Measurements from ENCODE around the gene KRT71. TPM values are rescaled to one million over a fixed set of nuclear protein-coding genes. Genes with fewer than 3 reads are reported as not detected.

Gene KRT71
- total RNA-seq, 1 experiment from 2014 or later = not detected

GRCh38 chr12:52582486-52582885 is 29.5 kb upstream of the KRT71 start:
- TF ChIP-seq TCF7L2 (IDR thresholded peaks at IDR 0.05; ENCODE audit: low read depth, low read length) (no peak), SIN3A (IDR thresholded peaks at IDR 0.05; ENCODE audit: borderline replicate concordance, insufficient read depth, low read depth, low read length) (no peak)
- H3K27me3 ChIP-seq (ENCODE audit: control insufficient read depth, insufficient read depth, low read length) = peaks cover 6% of the 10 kb centered on the region
- H3K27ac ChIP-seq (ENCODE audit: low read length) = no peak overlapping the region
- ChIA-PET CTCF (interaction anchor here (0.7 to 1.6 kb wide), 4 partner anchors 15 to 297 kb away, joined by 3 to 6 read pairs (median 4); no protein-coding TSS in a partner anchor), POLR2A (interaction anchor here (0.6 kb wide), 1 partner anchor 263 kb away, joined by 4 read pairs; no protein-coding TSS in a partner anchor)
- no peaks in the 10 kb centered on the region for H3K36me3 ChIP-seq (ENCODE audit: control insufficient read depth, insufficient read depth, low read length)
- no peak overlapping the region for H3K4me3 ChIP-seq (ENCODE audit: low read depth in 2 of 2, low read length in 2 of 2)
- ATAC-seq (peak; percentile 50), DNase-seq (ENCODE audit: low read depth, low spot score) (no peak)
- H3K4me1 ChIP-seq (ENCODE audit: control insufficient read depth, insufficient read depth, low read length) = no peaks in the 10 kb centered on the region
- no TSS peak for BruUV-seq (replicated peaks)
- in situ Hi-C loops (cut with HindIII; ENCODE audit: low pct_unique_long_range_greater_than_20kb, low sequenced_read_pairs) = no loop called here
- intact Hi-C loops (cut with micrococcal nuclease; ENCODE audit: unreplicated experiment) = loop anchor here (2.0 to 10.0 kb wide), 2 partner anchors 288 to 438 kb away; no protein-coding TSS in a partner anchor
- H3K9me3 ChIP-seq (ENCODE audit: control insufficient read depth, insufficient read depth, low read depth, low read length) = no peaks in the 10 kb centered on the region

GRCh38 chr12:52581481-52581880 is 28.5 kb upstream of the KRT71 start:
- Histone ChIP-seq H3K4me3 (ENCODE audit: low read depth in 2 of 2, low read length in 2 of 2) (no peak overlapping the region), H3K27me3 (ENCODE audit: control insufficient read depth, insufficient read depth, low read length) (peaks cover 6% of the 10 kb centered on the region), H3K27ac (ENCODE audit: low read length) (no peak overlapping the region), H3K9me3 (ENCODE audit: control insufficient read depth, insufficient read depth, low read depth, low read length) (no peaks in the 10 kb centered on the region), H3K4me1 (ENCODE audit: control insufficient read depth, insufficient read depth, low read length) (no peaks in the 10 kb centered on the region), H3K36me3 (ENCODE audit: control insufficient read depth, insufficient read depth, low read length) (no peaks in the 10 kb centered on the region)
- CTCF ChIA-PET = interaction anchor here (0.7 to 1.1 kb wide), 3 partner anchors 183 to 298 kb away, joined by 3 to 6 read pairs (median 3); no protein-coding TSS in a partner anchor
- DNase-seq (ENCODE audit: low read depth, low spot score) (no peak), ATAC-seq (no peak)
- intact Hi-C loops (cut with micrococcal nuclease; ENCODE audit: unreplicated experiment) = loop anchor here (10.0 kb wide), 1 partner anchor 437 kb away; no protein-coding TSS in a partner anchor
- in situ Hi-C loops (cut with HindIII; ENCODE audit: low pct_unique_long_range_greater_than_20kb, low sequenced_read_pairs) = no loop called here
- BruUV-seq (replicated peaks) = no TSS peak
- POLR2A ChIA-PET = no interaction called here
- TF ChIP-seq SIN3A (IDR thresholded peaks at IDR 0.05; ENCODE audit: borderline replicate concordance, insufficient read depth, low read depth, low read length) = no peak
- TF ChIP-seq POLR2AphosphoS5 (IDR thresholded peaks at IDR 0.05; ENCODE audit: low read depth, low read length) = no peak
- TF ChIP-seq REST (IDR thresholded peaks at IDR 0.05; ENCODE audit: insufficient read depth in 1 of 2, low read depth in 2 of 2, low read length in 1 of 2) = no peak
- TF ChIP-seq CTCF (IDR thresholded peaks at IDR 0.05) = no peak
- no peak for TF ChIP-seq TCF7L2 (IDR thresholded peaks at IDR 0.05; ENCODE audit: low read depth, low read length)

GRCh38 chr12:52581066-52581465 is 28.1 kb upstream of the KRT71 start:
- Histone ChIP-seq H3K4me1 (ENCODE audit: control insufficient read depth, insufficient read depth, low read length) (no peaks in the 10 kb centered on the region), H3K27me3 (ENCODE audit: control insufficient read depth, insufficient read depth, low read length) (peaks cover 6% of the 10 kb centered on the region), H3K27ac (ENCODE audit: low read length) (no peak overlapping the region), H3K36me3 (ENCODE audit: control insufficient read depth, insufficient read depth, low read length) (no peaks in the 10 kb centered on the region), H3K4me3 (ENCODE audit: low read depth in 2 of 2, low read length in 2 of 2) (no peak overlapping the region), H3K9me3 (ENCODE audit: control insufficient read depth, insufficient read depth, low read depth, low read length) (no peaks in the 10 kb centered on the region)
- ATAC-seq (no peak), DNase-seq (ENCODE audit: low read depth, low spot score) (no peak)
- ChIA-PET POLR2A (no interaction called here), CTCF (no interaction called here)
- intact Hi-C loops (cut with micrococcal nuclease; ENCODE audit: unreplicated experiment) = loop anchor here (10.0 kb wide), 1 partner anchor 436 kb away; no protein-coding TSS in a partner anchor
- no TSS peak for BruUV-seq (replicated peaks)
- TF ChIP-seq TCF7L2 (IDR thresholded peaks at IDR 0.05; ENCODE audit: low read depth, low read length) = no peak
- no peak for TF ChIP-seq POLR2AphosphoS5 (IDR thresholded peaks at IDR 0.05; ENCODE audit: low read depth, low read length)
- no peak for TF ChIP-seq SIN3A (IDR thresholded peaks at IDR 0.05; ENCODE audit: borderline replicate concordance, insufficient read depth, low read depth, low read length)
- TF ChIP-seq CTCF (IDR thresholded peaks at IDR 0.05) = no peak
- TF ChIP-seq REST (IDR thresholded peaks at IDR 0.05; ENCODE audit: insufficient read depth in 1 of 2, low read depth in 2 of 2, low read length in 1 of 2) = no peak
- in situ Hi-C loops (cut with HindIII; ENCODE audit: low pct_unique_long_range_greater_than_20kb, low sequenced_read_pairs) = no loop called here

All from Panc1 (cell line).